Mononuclear cell (primary cell): ENCODE measurements around the gene CA6. TPM values are rescaled to one million over a fixed set of nuclear protein-coding genes. Genes with fewer than 3 reads are reported as not detected.
"Not testable (repeated sequence)": the region's sequence is repeated elsewhere in the genome, so short reads cannot be mapped to it uniquely, and the experiment has no call there.

Source experiments
- H3K27me3 ChIP-seq: 2 replicates; pipeline ENCODE4 v1.6.0; 2011; ENCODE audit warnings: low read length, control low read depth; ENCODE audit not compliant: insufficient read depth
- H3K4me1 ChIP-seq: 2 replicates; pipeline ENCODE4 v1.5.1; 2011; ENCODE audit warnings: mild to moderate bottlenecking, low read length, control low read depth; ENCODE audit not compliant: insufficient read depth
- H3K4me3 ChIP-seq: 2 replicates; pipeline ENCODE4 v1.5.1; 2011; ENCODE audit warnings: mild to moderate bottlenecking, low read length, moderate library complexity
- H3K9me3 ChIP-seq: 2 replicates; pipeline ENCODE4 v1.5.1; 2011; ENCODE audit warnings: low read depth, mild to moderate bottlenecking, control low read depth, low read length
- total RNA-seq: library from RNA; depleted of rRNA; stranded (reverse); fragments of >200 nt; gene quantifications from one replicate; pipeline ENCODE4 v1.2.3, GENCODE V29; 2012

Gene CA6
- total RNA-seq, 1 donor = 0.63 TPM

- not testable (repeated sequence) for H3K9me3 ChIP-seq, H3K4me3 ChIP-seq, H3K27me3 ChIP-seq
Observed at GRCh38 chr1:9001534-9002214, 56.0 kb downstream of the CA6 start.

GRCh38 chr1:9002215-9002560, 56.5 kb downstream of the CA6 start:
- not testable (repeated sequence) for H3K4me3 ChIP-seq, H3K9me3 ChIP-seq, H3K4me1 ChIP-seq, H3K27me3 ChIP-seq

More at GRCh38 chr1:9001534-9002214, 56.0 kb downstream of the CA6 start:
- not testable (repeated sequence) for H3K4me1 ChIP-seq

DNA sequence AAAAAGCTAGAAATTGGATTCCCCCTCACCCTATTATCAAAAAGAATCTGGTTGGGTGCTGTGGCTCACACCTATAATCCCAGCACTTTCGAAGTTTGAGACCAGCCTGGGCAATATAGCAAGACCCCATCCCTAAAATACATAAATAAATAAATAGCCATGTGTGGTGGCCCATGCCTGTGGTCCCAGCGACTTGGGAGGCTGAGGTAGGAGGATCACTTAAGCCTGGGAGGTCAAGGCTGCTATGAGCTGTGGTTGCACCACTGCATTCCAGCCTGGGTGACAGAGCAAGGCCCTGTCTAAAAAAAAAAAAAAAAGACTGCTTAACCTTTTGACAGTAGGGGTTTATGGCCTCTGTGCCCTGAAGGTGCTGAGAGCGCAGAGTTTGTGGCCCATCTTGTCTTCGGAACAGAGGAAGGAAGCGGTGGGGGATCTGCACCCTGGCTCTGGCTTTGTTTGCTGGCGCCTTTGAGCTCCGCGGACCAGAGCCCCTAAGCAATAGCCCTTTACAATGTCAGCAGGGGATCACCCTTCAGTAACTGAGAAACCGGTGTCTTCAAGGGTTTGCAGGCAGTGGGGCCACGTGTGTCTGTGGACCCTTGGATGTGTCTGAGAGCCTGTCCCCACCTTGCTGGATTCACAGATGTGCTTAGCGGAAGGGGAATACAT, 58.5 kb downstream of the CA6 start:
- no peak overlapping the region for H3K4me3 ChIP-seq
- peaks cover 18% of the 10 kb centered on the region for H3K4me1 ChIP-seq
- no peaks in the 10 kb centered on the region for H3K9me3 ChIP-seq
- H3K27me3 ChIP-seq = no peaks in the 10 kb centered on the region

- Histone ChIP-seq H3K4me3 (no peak overlapping the region), H3K9me3 (no peaks in the 10 kb centered on the region), H3K4me1 (peaks cover 18% of the 10 kb centered on the region), H3K27me3 (no peaks in the 10 kb centered on the region)
Observed at GRCh38 chr1:9004700-9005394, 59.2 kb downstream of the CA6 start.

DNA sequence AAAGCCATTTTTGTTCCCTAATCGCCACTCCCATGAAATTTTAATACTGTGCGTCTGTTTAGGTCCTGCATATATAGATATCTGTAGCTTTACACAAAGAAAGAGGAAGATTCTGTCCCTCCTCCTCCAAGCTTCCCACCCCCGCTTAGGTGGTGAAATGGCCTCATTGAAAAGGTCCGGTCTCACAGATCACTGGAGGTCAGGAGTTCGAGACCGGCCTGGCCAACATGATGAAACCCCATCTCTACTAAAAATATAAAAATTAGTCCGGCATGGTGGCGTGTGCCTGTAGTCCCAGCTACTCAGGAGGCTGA, 59.7 kb downstream of the CA6 start:
- H3K4me3 ChIP-seq = no peak overlapping the region
- H3K9me3 ChIP-seq = no peaks in the 10 kb centered on the region
- H3K27me3 ChIP-seq = no peaks in the 10 kb centered on the region
- peaks cover 22% of the 10 kb centered on the region for H3K4me1 ChIP-seq

DNA sequence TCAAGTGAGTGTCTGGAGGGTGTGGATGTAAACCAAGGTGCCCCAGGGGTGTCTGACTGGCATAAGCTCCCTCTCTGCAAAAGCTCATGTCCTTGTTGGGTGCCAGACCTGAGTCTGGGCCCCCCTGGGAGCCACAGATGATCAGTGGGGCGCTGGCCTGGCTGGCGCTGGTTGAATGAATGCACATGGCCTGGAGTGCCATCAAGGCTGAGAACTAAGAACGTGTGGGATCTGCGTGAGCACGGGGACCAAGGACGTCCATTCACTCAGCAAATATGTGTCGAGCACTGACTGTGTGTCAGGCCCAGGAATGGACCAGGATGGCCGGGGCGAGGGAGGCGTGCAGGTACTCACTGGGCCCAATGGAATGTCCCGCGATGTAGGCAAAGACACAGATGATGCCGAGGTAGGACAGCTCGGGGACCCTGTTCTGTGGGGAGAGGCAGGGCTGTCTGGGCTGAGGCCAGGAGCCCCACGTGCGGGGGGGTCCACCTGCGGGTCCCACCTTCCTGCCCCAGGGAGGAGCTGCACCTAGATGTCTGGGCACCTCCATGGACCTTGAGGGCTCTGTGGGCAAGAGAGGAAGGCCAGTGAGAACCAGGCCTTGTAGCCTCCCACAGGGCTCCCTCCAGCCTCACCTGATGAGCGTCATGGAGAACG, 61.4 kb downstream of the CA6 start:
- peaks cover 39% of the 10 kb centered on the region for H3K4me1 ChIP-seq
- no peak overlapping the region for H3K4me3 ChIP-seq
- no peaks in the 10 kb centered on the region for H3K9me3 ChIP-seq
- no peaks in the 10 kb centered on the region for H3K27me3 ChIP-seq

DNA sequence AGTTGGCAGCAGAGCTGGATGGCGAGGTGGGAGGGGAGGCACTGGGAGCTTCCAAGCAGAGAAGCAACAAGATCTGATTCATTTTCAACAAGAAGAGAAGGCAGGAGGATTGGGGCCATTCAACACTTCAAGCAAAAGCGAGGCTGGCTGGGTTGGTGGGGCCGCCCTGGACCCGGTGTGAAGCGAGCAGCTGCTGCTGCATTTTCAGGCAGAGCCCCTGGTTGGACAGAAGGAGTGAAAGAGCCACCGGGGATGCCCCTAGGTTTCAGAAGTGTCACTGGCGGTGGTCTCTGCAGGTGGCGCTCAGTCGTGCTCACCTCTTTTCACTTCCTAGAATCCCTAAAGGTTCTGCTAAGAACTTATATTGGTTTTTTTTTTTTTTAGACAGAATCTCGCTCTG, 62.6 kb downstream of the CA6 start:
- Histone ChIP-seq H3K9me3 (no peaks in the 10 kb centered on the region), H3K4me1 (peaks cover 40% of the 10 kb centered on the region), H3K27me3 (no peaks in the 10 kb centered on the region), H3K4me3 (no peak overlapping the region)

DNA sequence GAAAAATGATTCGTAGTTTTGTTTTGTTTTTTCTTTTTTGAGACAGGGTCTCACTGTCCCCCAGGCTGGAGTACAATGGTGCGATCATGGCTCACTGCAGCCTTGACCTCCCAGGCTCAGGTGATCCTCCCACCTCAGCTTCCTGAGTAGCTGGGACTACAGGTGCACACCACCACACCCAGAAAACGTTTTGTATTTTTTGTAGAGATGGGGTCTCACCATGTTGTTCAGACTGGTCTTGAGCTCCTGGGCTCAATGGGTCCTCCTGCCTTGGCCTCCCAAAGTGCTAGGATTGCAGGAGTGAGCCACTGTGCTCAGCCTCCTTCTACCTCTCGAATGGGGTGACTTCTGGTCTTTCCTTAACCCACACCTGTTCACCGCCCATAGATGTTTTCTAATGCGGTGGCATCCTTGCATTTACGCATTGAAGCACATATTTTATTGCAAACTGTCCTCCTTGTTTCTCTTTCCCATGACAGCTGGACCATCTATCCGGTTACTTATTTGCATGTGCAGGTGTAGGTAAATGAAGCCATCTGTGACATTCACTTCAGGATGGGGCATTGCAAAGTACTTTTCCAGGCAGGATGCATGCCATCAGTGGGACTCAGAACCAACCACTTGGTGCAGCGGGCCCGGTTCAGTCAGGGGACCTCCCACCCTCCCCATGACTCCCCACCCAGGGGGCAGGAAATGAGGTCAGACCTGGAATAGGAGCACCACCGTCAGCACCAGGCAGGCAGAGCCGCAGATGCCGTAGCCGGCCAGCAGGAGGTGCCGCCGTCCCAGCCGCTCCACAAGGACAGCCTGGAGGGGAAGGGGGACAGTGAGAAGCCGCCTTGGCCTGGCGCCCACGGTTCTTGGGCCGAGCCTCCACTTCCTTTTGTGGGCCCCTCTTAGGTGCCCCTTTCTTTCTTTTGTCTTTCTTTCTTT, 64.0 kb downstream of the CA6 start:
- Histone ChIP-seq H3K4me3 (no peak overlapping the region), H3K4me1 (peaks cover 40% of the 10 kb centered on the region), H3K9me3 (no peaks in the 10 kb centered on the region), H3K27me3 (no peaks in the 10 kb centered on the region)

DNA sequence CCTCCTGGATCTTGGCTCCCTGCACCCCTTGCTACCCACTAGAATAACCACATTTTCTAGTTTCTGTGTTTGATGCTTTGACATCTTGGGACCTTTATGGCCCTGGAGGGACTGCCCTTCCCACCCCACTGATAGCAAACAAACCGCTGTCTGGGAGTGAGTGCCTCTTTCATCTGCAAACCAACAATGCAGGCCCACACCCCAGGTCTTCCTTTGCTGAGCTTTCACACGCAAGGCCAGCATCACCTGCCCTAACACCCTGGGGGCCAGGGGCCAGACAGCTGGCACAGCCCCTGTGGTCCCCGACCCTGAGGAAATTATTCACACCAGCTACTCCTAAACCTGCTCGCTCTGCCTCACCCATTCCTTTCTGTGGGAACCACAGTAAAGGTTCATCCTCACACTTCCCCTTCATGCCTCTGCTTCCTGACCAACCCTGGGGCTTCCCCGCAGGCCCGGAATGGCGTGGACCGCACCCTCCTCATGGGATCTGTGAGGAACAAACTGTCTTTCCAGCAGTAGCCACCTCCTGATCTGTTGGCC, 65.2 kb downstream of the CA6 start:
- Histone ChIP-seq H3K4me3 (no peak overlapping the region), H3K9me3 (no peaks in the 10 kb centered on the region), H3K4me1 (peaks cover 33% of the 10 kb centered on the region), H3K27me3 (no peaks in the 10 kb centered on the region)

- Histone ChIP-seq H3K4me1 (peaks cover 22% of the 10 kb centered on the region), H3K4me3 (no peak overlapping the region), H3K27me3 (no peaks in the 10 kb centered on the region), H3K9me3 (no peaks in the 10 kb centered on the region)
Observed at GRCh38 chr1:9013819-9014218, 68.2 kb downstream of the CA6 start.

DNA sequence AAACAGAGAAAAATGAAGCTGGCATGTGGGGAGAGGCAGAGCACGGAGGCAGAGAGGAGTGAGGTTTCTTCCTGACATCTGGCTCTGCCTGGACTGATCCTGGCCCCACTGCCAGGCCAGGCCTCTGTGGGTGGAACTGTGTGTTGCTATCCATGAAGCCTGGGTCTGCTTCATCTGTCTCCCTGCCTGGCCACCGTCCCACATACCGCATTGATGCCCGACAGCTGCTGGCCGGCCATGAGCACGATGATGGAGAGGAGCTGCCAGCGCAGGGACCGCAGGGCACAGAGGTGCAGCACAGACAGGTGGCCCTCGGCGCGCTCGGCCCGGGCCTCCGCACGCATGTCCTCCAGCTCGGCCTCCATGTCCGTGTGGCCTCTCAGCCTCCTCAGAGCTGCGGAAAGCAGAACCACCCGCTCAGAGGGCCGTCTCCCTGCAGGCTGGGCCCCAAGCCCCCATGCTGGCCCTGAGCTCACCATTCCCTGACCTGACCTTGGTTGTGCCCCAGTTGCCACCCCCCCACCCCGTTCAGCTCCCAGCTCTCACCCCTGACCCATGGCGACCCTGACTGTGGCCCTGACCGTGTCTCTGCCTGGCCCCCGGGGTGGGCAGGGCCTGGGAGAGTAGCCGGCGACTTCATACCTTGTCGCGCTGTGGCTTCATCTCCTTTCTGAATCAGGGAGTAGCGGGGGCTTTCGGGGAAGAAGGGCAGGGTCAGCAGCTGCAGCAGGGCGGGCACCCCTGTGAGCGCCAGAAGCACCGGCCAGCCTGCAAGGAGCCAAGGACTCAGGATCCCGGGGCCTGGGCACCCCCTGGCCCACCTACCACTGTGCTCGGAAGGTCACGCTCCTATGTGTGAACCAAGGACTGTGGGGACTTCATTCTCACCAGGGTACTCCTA, 69.1 kb downstream of the CA6 start:
- H3K4me3 ChIP-seq = no peak overlapping the region
- H3K4me1 ChIP-seq = peaks cover 22% of the 10 kb centered on the region
- H3K9me3 ChIP-seq = no peaks in the 10 kb centered on the region
- no peaks in the 10 kb centered on the region for H3K27me3 ChIP-seq

DNA sequence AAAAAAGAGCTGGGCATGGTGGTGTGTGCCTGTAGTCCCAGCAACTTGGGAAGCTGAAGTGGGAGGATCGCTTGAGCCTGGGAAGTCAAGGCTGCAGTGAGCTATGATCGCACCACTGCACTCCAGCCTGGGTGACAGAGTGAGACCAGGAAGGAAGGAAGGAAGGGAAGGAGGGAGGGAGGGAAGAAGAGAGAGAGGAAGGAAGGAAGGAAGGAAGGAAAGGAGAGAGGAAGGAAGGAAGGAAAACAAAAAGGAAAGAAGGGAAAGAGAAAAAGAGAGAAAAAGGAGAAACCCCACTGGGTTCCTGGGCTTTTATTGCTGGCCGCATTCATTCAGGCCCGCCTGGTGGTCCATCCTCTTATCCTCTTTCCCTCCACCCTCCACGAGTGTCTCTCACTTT, 70.8 kb downstream of the CA6 start:
- no peaks in the 10 kb centered on the region for H3K27me3 ChIP-seq
- H3K4me3 ChIP-seq = no peak overlapping the region
- H3K9me3 ChIP-seq = no peaks in the 10 kb centered on the region
- peaks cover 7% of the 10 kb centered on the region for H3K4me1 ChIP-seq

- Histone ChIP-seq H3K4me3 (no peak overlapping the region), H3K4me1 (no peaks in the 10 kb centered on the region), H3K27me3 (no peaks in the 10 kb centered on the region), H3K9me3 (no peaks in the 10 kb centered on the region)
Observed at GRCh38 chr1:9018333-9018732, 72.7 kb downstream of the CA6 start.

- Histone ChIP-seq H3K4me1 (no peaks in the 10 kb centered on the region), H3K27me3 (no peaks in the 10 kb centered on the region), H3K4me3 (no peak overlapping the region), H3K9me3 (no peaks in the 10 kb centered on the region)
Observed at GRCh38 chr1:9019896-9020295, 74.2 kb downstream of the CA6 start.
